Body of pancreas (tissue), 4 donors: ENCODE measurements around the gene CACNA1C.

Experiments
- CTCF ChIP-seq, 7 experiments: fragments of 450-650 bp in 4 of 7; fragments of 200-600 bp in 3 of 7; sonication (generic) in 3 of 7; IDR thresholded peaks; one replicate each; pipeline ENCODE4 v1.5.1; 2016 to 2019; ENCODE audit warnings: antibody characterized with exemption in 7 of 7
- POLR2A ChIP-seq, 3 donors: fragments of 450-650 bp; IDR thresholded peaks; one replicate each; pipeline ENCODE4 v1.6.1; 2016; ENCODE audit warnings: antibody characterized with exemption in 3 of 3, mild to moderate bottlenecking in 2 of 3

- TF ChIP-seq CTCF (IDR thresholded peaks at IDR 0.05) (no peak), POLR2A (IDR thresholded peaks at IDR 0.05) (no peak)
Measured at GRCh38 chr12:2523844-2524243, 471.1 kb downstream of the CACNA1C start.
